GM18873 (cell line): ENCODE data around the gene COL5A1.

Experiments
- ATAC-seq: cut with Tn5 transposase; IDR thresholded peaks from one replicate; pipeline ENCODE4 v1.9.1; 2021; ENCODE audit warnings: mild to moderate bottlenecking, moderate library complexity, moderate number of reproducible peaks; ENCODE audit not compliant: unreplicated experiment, low FRiP score

COL5A1 gene

GRCh38 chr9:134778841-134779411 lies 137.3 kb downstream of the COL5A1 start:
- ATAC-seq = no peak

DNA sequence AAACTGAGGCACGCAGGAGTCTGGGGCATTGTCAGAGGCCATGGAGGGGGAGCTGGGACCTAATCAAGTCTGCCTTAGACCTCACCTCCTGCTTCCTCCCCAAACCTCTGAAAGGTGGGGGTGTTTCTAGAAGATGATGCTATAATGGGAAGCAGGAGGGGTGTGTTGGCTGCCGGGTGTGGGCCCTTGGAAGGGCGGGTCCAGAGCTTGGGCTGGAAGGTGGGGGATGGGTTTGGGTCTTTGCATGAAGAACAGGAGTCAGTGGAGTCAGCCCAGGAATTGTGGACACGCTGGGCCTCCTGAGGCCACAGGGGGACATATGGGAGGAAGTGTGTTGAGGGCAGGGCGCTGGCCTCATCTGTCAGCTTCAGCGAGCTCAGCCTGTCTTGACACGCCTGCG lies 138.0 kb downstream of the COL5A1 start:
- ATAC-seq = no peak

GRCh38 chr9:134781591-134782302 lies 140.1 kb downstream of the COL5A1 start:
- ATAC-seq = no peak

DNA sequence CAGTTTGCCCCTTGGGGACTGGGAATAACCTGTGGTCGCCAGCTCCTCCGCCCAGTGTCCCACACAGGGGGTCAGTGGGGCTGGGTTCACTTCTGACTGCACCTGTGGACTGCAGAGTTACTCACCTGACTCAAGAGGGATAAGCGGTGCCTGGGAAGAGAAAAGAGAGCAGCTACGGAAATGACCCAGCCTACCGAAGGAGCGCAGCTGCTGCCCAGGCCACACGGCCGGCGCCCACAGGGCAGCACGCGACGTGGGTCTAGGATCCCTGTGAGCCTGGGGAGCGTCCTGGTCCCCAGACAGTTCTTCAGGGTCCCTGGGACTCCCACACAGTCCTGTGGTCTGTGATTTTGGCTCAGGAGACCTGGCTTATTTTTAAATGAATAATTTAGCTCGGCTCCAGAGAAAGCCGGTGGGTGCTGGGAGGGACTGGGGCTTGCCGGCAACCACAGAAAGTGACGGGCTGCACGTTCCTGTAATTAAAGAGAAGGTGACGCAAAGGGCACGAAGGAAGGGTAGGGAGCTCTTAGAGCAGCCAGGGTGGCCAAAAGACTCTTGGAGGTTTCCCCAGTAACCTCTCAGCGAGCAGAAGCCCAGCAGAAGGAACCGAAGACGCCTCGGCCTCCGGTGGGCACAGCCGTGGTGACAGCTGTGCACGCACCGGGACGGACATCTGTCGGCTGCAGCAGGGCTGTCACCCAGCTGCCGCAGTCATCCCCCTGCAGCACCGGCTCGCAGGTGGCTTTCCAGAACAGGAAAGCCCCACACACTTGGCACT lies 141.5 kb downstream of the COL5A1 start:
- ATAC-seq = no peak

GRCh38 chr9:134783699-134784039 lies 142.1 kb downstream of the COL5A1 start:
- ATAC-seq = no peak

DNA sequence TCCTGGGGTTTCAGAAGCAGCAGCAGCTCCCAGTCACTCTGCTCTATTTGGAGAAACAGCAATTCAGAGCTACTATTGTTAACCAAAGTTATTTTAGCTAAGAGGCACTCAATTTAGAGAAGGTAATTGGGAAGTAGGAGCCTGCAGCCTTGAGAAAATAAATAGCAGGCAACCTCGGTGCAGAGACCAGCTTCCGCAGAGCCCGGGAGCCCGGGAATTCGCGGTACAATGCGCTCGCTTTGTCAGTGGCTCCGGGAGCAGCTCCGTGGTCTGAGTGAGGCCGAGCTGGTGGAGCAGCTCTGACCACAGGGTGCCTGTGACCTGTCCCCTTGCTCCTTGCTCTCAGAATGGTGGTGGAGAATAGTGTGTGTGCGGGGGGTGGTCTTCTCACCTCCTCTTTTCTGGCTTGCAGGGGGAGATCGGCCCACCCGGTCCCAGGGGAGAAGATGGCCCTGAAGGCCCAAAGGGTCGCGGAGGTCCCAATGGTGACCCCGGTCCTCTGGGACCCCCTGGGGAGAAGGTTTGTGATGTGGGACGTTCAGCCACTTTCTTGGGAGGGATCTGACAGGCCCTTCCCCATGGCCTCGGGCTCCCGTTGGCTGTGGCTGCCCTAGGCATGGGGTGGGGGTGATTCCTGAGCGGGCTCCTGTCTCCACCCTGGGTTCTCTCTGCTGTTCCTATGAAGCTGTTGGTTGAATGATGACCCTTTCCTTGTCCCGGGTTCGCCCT lies 143.1 kb downstream of the COL5A1 start:
- no peak for ATAC-seq

GRCh38 chr9:134785325-134786108 lies 143.9 kb downstream of the COL5A1 start:
- ATAC-seq = no peak

DNA sequence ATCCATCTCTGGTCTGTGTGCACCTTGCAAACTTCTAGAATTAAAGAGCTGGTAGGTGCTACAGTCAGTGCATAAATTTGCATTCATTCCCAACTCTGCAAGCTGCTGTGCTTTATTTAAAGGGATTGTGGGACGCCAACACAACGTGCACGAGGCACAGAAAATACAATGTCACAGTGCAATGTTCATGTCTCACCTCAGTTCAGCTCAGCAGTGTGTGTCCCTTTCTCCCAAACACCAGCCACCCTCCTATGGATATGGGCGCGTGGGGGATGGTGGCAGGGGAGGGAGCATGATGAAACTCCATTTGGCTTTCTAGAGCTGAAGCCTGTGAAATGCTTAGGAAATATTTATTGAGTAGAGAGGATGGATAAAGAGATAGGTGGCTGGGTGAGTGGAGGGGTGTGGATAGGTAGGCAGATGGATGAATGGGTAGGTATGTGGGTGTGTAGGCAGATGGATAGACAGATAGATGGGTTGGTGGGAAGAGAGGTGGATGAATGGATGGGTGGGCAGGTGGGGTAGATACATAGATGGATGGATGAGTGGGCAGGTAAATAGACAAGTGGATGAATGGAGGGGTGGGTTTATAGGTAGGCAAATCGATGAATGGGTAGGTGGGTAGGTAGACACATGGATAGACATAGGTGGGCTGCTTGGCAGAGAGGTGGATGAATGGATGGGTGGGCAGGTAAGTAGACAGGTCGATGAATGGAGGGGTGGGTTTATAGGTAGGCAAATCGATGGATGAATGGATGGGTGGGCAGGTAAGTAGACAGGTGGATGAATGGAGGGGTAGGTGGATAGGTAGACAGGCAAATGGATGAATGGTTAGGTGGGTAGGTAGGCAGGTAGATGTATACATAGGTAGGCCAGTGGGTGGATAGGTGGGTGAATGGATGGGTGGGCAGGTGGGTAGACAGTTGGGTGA lies 146.3 kb downstream of the COL5A1 start:
- ATAC-seq = no peak

- ATAC-seq = no peak
These were observed 147.6 kb downstream of the COL5A1 start for GRCh38 chr9:134789168-134789567.

DNA sequence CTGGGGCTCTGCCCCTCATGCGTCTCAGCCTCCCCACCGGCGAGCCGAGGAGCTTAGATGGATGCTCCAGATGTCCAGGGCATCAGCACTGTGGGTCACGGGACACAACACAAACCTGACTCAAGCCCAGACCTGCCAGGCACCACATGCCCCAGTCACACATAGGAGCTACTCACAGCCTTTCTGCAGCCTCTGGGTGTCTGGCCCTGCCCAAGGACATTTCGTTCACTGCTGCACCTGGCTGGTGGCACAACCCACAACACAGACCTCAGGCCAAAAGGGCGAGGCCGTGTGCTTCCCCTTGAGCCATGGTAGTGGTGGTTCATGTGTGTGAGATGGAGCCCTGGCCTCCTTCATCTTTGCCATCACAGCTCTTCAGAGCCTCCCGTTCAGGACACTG lies 149.4 kb downstream of the COL5A1 start:
- no peak for ATAC-seq

- ATAC-seq = no peak
These were observed 151.0 kb downstream of the COL5A1 start for GRCh38 chr9:134792627-134793026.

- ATAC-seq = no peak
These were observed 151.9 kb downstream of the COL5A1 start for GRCh38 chr9:134793288-134794188.

- no peak for ATAC-seq
These were observed 153.2 kb downstream of the COL5A1 start for GRCh38 chr9:134794663-134795370.

DNA sequence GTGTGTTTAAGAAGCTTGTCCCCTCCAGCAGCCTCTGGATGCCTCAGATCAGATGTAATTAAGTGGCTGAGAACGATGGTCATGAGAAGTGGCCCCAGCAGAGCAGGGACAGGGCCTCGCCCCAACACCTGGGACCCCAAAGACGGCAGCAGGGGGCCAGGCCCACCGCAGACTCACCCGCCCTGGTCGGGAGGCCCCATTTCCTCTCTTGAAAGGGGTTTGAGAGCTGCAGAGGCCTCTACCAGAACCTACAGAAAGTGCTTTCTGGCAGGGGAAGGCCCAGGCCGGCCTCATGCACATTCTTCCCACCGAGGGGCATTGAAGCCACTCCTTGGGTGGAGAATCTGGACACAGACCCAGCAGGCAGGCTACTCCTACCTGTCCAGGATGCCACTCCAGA lies 153.8 kb downstream of the COL5A1 start:
- no peak for ATAC-seq

DNA sequence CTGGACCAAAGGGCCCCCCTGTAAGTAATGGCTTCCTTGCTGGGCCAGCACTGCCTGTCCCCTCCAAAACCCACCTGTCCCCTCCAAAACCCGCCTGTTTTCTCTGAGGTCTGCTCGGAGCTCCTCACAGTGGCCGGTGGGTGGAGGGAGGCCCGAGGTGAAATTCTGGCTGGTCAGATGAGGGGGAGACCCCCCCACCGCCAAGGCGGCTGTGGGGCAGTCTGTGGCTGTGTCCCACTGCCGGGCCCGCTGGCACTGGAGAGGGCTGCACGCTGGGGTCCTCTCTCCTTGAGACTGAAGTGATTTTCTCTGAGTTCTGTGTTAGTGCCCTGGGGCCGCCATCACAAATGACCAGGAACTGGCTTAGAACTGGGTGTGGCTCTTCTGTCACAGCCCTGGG lies 155.3 kb downstream of the COL5A1 start:
- ATAC-seq = no peak

DNA sequence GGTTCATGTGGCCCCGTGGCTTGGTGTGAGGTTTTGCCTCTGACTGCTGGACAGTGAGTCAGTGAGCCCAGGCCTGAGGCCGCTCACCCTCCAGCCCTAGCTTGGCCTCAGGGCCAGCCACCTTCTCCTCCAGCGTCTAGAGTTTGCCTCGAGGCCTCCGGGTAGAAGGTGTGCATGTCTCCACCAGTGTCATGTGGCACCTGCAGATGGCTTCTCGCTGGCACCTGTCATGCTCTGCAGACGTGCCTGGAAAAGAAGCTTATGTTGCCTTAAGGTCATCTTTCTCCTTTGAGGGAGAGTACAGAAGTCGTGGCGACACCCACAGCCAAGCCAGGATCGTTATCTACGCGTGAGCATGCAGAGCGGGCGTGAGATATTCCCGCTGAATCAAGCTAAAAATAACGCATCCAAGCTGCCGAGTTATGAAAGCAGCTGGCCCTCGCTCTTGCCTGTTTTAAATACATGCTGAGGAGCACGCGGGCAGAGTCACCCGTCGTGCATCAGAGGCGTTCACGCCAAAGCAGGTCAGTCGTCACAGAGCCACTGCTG lies 159.3 kb downstream of the COL5A1 start:
- ATAC-seq = no peak

DNA sequence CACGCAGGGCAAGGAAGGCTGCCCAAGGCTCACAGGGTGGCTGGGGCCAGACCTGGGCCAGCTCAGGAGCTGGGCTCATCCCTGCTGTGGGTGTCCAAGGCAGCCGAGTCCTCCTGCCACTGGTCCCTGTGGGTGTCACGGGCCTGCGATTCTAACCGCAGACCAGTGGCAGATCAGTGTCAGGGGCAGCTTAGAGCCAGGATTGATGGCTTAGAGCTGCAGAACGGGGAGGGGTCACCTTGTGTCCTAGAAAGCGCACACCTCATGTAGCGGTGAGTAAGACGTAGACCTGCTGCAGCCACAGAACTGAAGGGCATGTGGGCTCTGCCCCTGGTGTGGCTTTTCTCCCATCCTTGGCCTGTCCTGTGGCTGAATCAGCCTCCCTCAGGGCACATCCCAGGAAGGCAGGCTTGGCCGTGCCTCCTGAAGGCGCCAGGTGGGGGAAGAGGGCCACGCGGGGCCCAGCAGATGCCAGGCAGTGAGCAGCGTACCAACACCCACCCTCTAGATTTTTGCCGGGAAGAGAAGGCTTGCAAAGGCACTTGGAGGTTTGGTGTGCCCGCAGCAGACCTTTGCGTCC lies 160.7 kb downstream of the COL5A1 start:
- ATAC-seq = no peak
